NCI-H2227 treated with DMSO at 0.1 percent for 48 hours (cell line): ENCODE results near the gene PTPRT.

ENCODE experiments used
- DNase-seq: peaks from one replicate; lab custom pipeline; 2025; lab: John Stamatoyannopoulos, UW

PTPRT gene

DNA sequence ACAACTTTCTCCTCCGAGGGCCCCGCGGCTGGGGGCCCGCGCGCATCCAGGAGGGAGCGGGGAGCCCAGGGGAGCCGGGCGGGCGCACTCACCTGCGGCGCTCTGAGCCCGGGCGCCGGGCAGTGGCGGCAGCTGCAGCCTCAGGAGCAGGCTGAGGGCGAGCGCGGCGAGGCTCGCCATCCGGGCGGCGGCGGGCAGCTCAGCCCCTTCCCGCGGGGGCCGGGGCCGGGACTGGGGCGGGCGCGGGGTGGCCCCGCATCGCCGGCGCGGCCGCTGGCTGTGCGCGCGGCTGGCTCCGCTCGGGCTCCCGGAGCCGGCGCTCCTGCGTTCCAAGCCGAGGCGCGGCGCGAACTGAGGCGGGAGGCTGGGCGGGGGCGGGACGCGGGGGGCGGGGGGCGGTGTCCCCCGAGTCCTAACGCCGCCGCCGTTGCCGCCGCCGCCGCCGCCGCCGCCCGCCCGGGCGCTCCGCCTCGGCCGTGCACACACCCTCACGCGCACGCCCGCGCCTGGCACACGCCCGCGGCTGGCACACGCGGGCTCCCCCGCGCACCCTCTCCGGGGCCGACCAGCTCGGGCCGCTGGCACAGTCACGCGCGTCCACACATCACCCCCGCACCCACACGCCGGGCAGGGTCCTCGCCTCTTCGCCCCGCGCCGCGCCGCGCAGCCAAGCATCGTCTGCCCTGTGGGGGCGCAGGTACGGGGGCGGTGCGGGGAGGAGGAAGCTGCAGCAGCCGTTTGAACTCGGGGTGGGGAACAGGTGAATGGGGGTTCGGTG is at the start of gene PTPRT:
Gene PTPRT, minus strand, starts transcription at position 353 of the 778 bp plus-strand sequence. Its CDS starts 173 bp downstream, at position 180.
- DNase-seq = no peak

DNA sequence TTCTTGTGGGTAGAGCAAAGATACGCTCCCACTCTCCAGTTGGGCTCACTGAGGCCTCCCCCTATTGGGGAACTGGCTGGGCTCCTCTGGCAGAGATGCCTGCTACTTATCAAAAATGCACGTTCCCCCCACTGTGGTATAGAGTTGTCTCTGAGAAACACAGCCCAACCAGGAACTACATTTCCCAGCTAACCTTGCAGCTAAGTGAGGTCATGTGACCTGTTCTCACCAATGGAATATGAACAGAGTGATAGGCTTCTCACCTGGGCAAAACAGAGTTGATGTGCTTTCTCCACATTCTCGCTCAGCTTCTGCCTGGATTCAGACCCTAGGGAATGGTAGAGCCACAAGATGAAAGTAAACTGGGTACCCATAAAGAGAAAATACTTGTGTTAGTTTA is 49.1 kb upstream of the PTPRT start:
- DNase-seq = no peak

GRCh38 chr20:43238266-43238665 is 48.6 kb upstream of the PTPRT start:
- DNase-seq = no peak

- DNase-seq = no peak
These were observed 48.0 kb upstream of the PTPRT start for GRCh38 chr20:43237651-43238168.

DNA sequence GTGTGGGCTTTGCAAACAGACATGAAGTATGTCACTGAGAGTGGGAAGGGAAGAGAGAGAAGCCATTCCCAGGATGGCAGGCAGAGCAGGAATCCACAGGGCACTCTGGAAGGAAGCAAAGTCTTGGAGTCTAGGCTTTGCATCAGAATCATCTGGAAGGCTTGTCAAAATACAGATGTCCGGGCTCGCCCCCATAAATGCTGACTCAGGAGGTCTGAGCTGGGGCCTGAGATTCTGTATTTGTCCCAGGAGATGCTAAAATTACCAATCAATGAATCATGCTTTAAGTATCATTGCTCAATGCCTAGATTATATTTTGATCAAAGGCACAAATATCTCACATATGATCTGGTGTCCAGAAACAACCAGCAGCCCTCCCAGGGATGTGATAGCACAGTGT is 46.3 kb upstream of the PTPRT start:
- no peak for DNase-seq

DNA sequence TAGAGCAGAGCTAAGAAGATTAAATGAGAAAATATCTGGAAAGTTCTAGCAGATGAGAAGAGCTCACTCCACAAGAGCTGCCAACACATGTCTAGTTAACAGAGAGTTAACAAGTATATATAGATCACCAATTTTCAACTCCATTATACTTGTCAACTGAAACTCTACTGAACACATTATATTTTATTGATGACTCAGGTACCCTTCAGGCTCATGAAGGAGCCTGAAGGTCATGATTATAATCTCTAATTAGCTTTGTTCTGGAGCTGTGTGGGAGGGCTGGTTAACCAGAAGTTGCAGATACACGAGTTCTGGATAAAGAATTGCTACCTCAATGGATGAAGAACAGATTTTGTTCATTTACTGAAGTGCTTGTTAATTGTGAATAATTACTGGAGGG is 42.1 kb upstream of the PTPRT start:
- no peak for DNase-seq

GRCh38 chr20:43229696-43230095 is 40.0 kb upstream of the PTPRT start:
- DNase-seq = no peak

- no peak for DNase-seq
These were observed 30.9 kb upstream of the PTPRT start for GRCh38 chr20:43220612-43221011.

DNA sequence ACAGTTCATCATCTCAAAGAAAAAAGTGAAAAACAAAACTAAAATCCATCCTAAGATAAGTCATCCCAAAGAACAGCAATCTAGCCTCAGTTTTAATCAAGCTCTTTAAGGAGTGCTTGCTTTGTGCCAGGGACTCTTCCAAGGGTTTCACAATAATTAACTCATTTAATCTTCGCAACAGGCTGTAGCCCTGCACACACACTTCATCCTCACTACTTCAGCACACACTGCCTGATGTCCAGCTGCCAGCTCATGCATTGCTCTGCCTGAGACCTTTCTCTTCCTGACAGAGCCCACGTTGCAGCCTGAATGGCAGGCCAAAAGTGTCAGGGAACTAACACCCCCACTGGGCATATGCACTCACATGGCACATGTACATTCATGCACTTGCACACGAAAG is 21.2 kb upstream of the PTPRT start:
- DNase-seq = no peak

DNA sequence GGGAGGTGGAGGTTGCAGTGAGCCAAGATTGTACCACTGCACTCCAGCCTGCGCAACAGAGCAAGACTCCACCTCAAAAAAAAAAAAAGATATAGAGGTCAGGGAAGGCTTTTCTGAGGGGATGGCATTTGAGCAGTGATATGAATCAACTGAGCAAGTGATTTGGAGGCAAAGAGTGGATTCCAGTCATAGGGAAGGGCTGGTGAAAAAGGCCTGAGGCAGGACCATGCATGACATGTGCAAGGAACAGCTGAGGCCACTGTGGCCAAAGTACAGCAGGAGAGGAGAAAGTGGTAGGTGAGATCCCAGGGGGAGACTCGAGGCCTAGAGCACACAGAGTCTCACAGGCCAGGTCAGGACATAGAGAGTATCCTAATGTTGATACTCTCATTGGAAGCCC is 20.1 kb upstream of the PTPRT start:
- DNase-seq = no peak

GRCh38 chr20:43205699-43206098 is 16.0 kb upstream of the PTPRT start:
- no peak for DNase-seq

DNA sequence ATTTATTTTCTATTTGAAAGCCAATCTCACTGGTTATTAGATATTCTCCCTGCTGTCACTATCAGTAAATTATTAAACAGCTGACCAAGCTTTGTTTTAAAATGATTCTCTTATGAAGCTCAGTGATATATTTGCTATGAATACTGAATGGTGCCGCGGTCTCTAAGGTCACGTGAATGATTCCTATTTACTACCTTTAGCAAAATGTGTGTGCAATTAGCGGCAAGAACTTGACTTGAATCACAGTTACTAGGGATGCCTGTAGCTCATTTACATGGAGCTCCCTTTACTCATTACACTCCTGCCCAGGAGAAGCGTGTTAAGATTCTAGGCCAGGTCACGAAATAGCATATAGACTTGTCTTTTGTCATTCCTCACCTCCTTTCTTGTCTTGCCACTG is 12.4 kb upstream of the PTPRT start:
- no peak for DNase-seq

DNA sequence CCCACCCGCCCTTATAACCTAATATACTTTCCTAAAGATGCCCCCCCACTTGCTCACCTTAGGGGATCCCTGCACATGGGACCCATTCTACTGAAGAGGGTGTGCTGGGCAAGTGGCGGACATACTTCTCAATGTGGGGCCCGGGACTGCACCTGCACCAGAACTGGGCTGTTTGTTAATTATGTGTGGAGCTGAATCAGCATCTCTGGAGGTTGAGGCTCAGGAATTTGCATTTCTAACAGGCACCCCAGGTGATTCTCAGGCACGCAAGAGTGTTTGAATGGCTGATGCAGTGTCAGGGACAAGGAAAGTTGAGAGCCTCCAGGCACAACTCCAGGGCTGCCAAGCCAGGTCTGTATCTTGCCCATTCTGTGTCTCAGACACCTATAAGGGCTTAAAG is 8.9 kb upstream of the PTPRT start:
- DNase-seq = no peak

- no peak for DNase-seq
These were observed 6.5 kb upstream of the PTPRT start for GRCh38 chr20:43196243-43196642.

DNA sequence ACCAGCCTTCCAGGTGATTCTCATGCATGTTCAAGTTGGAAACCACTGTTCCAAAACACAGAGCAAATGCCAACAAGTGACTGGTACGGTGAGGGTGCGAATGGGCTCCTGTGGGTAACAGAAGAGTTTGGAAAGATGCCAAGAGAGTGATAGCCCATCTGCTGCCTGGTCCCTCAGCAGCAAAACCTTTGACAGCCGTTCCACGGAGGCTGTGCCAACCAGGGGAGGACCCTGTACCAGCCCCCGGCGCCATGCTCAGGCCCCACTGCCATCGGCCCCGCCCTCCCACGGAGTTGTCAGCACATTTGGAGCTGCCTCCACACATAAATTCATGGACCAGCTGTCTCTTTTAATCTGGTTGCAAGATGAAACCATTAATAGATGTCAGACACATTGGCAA is 4.4 kb upstream of the PTPRT start:
- DNase-seq = no peak

GRCh38 chr20:43193443-43193842 is 3.7 kb upstream of the PTPRT start:
- no peak for DNase-seq

- DNase-seq = no peak
These were observed 2.5 kb upstream of the PTPRT start for GRCh38 chr20:43191946-43192863.

DNA sequence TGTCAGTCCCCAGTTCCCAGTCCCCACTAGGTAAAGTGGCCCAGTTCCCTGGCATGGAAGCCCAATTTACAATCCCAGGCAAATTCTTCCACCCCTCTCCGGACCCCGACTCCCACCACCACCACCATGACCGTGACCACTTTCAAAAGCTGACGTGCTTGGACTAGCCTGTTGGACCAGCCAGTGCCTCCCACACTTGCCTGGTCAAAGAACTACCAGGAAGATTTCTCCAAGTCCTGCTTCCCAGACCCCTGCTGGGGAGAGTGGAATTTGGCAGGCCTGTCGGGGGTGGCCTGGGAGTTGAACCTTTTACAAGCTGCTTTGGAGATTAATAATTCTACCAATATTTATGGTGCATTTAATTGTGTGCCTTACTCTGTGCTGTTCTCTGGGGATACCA is 1.4 kb upstream of the PTPRT start:
- no peak for DNase-seq

DNA sequence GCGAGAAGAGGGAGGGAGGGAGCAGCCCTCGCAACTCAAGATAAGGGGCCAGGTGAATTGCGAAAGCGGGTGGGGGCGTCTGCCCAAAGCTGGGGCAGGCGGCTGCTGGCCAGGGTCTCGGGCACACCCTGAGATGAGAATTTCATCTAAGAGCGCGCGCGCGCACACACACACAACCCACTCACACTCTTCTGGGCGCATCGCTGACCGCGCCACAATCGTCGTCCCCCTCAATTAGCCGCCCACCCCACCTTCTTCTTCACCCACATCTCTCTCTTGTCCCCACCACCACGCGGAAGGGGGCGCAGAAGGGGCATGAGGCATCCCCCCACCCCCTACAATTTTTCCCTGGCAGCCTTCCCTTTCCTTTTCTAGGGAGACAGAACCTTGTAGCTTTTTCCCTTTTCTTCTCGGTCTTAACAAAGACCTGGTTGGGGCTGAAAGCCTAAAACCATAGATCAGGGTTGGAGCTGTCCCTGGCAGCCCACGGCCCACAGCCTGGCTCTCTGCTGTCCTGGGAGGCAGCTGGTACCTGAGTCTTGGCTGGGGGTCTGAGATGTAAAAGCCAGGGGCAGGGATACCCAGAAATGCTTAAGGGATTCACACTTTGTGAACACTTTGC is 737 bp upstream of the PTPRT start:
- DNase-seq = no peak

DNA sequence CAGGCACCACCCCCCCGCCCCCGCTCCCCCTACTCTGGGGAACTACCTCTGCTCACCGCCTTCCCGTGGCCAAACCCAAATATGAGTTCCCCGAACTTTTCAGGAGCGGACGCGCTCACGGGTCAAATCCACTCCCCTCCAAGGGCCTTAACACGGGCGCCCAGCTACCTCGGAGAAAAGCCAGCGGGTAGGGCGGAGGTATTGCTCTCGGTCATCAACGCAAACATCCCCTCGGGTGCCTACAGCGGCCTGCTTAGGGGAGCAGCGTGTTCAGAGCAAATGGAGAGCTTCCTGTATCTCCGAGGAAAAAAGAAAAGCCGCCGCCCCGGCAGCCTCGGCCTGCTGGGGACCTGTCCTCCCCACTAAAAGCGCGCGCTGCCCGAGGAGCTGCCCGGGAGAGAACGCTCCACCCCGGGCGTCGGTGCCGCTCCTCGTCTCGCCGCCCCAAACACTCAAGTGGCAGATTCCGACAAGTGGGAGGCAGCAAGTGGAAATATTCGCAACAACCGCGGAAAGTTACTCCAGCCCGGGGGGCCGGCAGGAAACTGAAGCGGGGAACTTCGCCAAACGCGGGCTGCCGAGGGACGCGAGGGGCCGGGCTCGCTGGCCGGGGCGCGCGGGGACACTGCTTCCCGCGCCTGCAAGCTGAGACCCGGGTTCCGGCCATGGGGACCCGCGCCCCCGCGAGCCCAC is 699 bp downstream of the PTPRT start:
- no peak for DNase-seq

- DNase-seq = no peak
These were observed 1.5 kb downstream of the PTPRT start for GRCh38 chr20:43188234-43188653.
